H9 (cell line): Measurements from ENCODE around the gene TMPRSS5. TPM values are rescaled to one million over a fixed set of nuclear protein-coding genes. Genes with fewer than 3 reads are reported as not detected.

Experiments
- DNase-seq: peaks from one replicate; pipeline ENCODE4 v3.0.0-alpha.2; 2017
- H2AFZ ChIP-seq: one replicate; pipeline ENCODE4 v1.6.1; 2013; ENCODE audit warnings: mild to moderate bottlenecking, low read length, control low read depth, moderate library complexity
- H2AK5ac ChIP-seq: 2 replicates; pipeline ENCODE4 v1.6.1; 2013; ENCODE audit warnings: low read length, control low read depth, mixed read lengths; ENCODE audit not compliant: insufficient read length
- H2BK120ac ChIP-seq: one replicate; pipeline ENCODE4 v1.6.1; 2013; ENCODE audit warnings: low read depth, mild to moderate bottlenecking, low read length, control low read depth, inconsistent platforms; ENCODE audit not compliant: poor library complexity, severe bottlenecking
- H2BK12ac ChIP-seq: 2 replicates; pipeline ENCODE4 v1.6.1; 2013; ENCODE audit warnings: low read length, control low read depth, mixed read lengths, low read depth; ENCODE audit not compliant: insufficient read length
- H2BK15ac ChIP-seq: 2 replicates; pipeline ENCODE4 v1.6.1; 2013; ENCODE audit warnings: low read depth, low read length, control low read depth
- H2BK20ac ChIP-seq: one replicate; pipeline ENCODE4 v1.6.1; 2013; ENCODE audit warnings: low read depth, mild to moderate bottlenecking, low read length, control low read depth, inconsistent platforms; ENCODE audit not compliant: poor library complexity, severe bottlenecking
- H2BK5ac ChIP-seq: 2 replicates; pipeline ENCODE4 v1.6.1; 2013; ENCODE audit warnings: low read length, control low read depth, mixed read lengths; ENCODE audit not compliant: insufficient read length
- H3K14ac ChIP-seq: 2 replicates; pipeline ENCODE4 v1.6.1; 2013; ENCODE audit warnings: low read length, control low read depth; ENCODE audit not compliant: insufficient read depth
- H3K18ac ChIP-seq: 2 replicates; pipeline ENCODE4 v1.6.1; 2013; ENCODE audit warnings: low read depth, mild to moderate bottlenecking, mixed read lengths, low read length, control low read depth; ENCODE audit not compliant: insufficient read length
- H3K23ac ChIP-seq: 2 replicates; pipeline ENCODE4 v1.6.1; 2013; ENCODE audit warnings: low read length, control low read depth, mixed read lengths, low read depth; ENCODE audit not compliant: insufficient read length
- H3K23me2 ChIP-seq: 2 replicates; pipeline ENCODE4 v1.6.1; 2013; ENCODE audit warnings: low read depth, mild to moderate bottlenecking, mixed read lengths, low read length, control low read depth; ENCODE audit not compliant: insufficient read length, poor library complexity, severe bottlenecking
- H3K27ac ChIP-seq: 2 replicates; pipeline ENCODE4 v1.5.1; 2013; ENCODE audit warnings: low read length, control low read depth, mixed read lengths, low read depth; ENCODE audit not compliant: insufficient read length
- H3K27me3 ChIP-seq: 2 replicates; pipeline ENCODE4 v1.6.1; 2013; ENCODE audit warnings: low read length, control low read depth, inconsistent platforms; ENCODE audit not compliant: insufficient read depth
- H3K4ac ChIP-seq: 2 replicates; pipeline ENCODE4 v1.6.1; 2013; ENCODE audit warnings: low read depth, mild to moderate bottlenecking, control low read depth, inconsistent platforms, low read length, moderate library complexity
- H3K4me1 ChIP-seq: 2 replicates; pipeline ENCODE4 v1.6.1; 2013; ENCODE audit warnings: low read length, control low read depth, inconsistent platforms; ENCODE audit not compliant: insufficient read depth
- H3K4me2 ChIP-seq: 2 replicates; pipeline ENCODE4 v1.6.1; 2013; ENCODE audit warnings: low read length, control low read depth, mixed read lengths; ENCODE audit not compliant: insufficient read length, insufficient read depth
- H3K56ac ChIP-seq: 2 replicates; pipeline ENCODE4 v1.6.1; 2013; ENCODE audit warnings: low read depth, mild to moderate bottlenecking, mixed read lengths, low read length, control low read depth; ENCODE audit not compliant: insufficient read length
- H3K79me1 ChIP-seq: 2 replicates; pipeline ENCODE4 v1.6.1; 2013; ENCODE audit warnings: low read depth, mild to moderate bottlenecking, moderate library complexity, low read length, control low read depth, inconsistent platforms; ENCODE audit not compliant: insufficient read depth, poor library complexity, severe bottlenecking
- H3K79me2 ChIP-seq: 2 replicates; pipeline ENCODE4 v1.6.1; 2013; ENCODE audit warnings: low read length, control low read depth, inconsistent platforms; ENCODE audit not compliant: insufficient read depth
- H3K9ac ChIP-seq: 2 replicates; pipeline ENCODE4 v1.6.1; 2013; ENCODE audit warnings: low read length, control low read depth, mixed read lengths; ENCODE audit not compliant: insufficient read length; ENCODE audit errors: extremely low read depth
- H3K9me3 ChIP-seq: one replicate; pipeline ENCODE4 v1.6.1; 2013; ENCODE audit warnings: low read depth, low read length, inconsistent platforms; ENCODE audit not compliant: control insufficient read depth
- H3T11ph ChIP-seq: one replicate; pipeline ENCODE4 v1.6.1; 2013; ENCODE audit warnings: mild to moderate bottlenecking, low read length, control low read depth, inconsistent platforms
- H4K20me1 ChIP-seq: one replicate; pipeline ENCODE4 v1.6.1; 2013; ENCODE audit not compliant: control insufficient read depth, insufficient read length, insufficient read depth
- H4K5ac ChIP-seq: 2 replicates; pipeline ENCODE4 v1.6.1; 2013; ENCODE audit warnings: low read depth, mild to moderate bottlenecking, mixed read lengths, low read length, control low read depth; ENCODE audit not compliant: insufficient read length
- H4K8ac ChIP-seq: replicated peaks from 2 replicates; pipeline ENCODE4 v1.6.1; 2013; ENCODE audit warnings: low read length, control low read depth, mixed read lengths, low read depth; ENCODE audit not compliant: insufficient read length
- H4K91ac ChIP-seq: 2 replicates; pipeline ENCODE4 v1.6.1; 2013; ENCODE audit warnings: low read depth, mild to moderate bottlenecking, moderate library complexity, mixed read lengths, low read length, control low read depth; ENCODE audit not compliant: insufficient read length
- H3K27ac Mint-ChIP-seq, 3 experiments: 2 replicates in 2 of 3; 3 replicates in 1 of 3; pipeline ENCODE4 v1.8.0; 2020 to 2021; ENCODE audit warnings: mixed read lengths in 3 of 3, mild to moderate bottlenecking in 1 of 3, moderate library complexity in 1 of 3
- H3K27me3 Mint-ChIP-seq: 2 replicates; pipeline ENCODE4 v1.8.0; 2021; ENCODE audit warnings: low read depth, mild to moderate bottlenecking, moderate library complexity, mixed read lengths
- H3K36me3 Mint-ChIP-seq, 3 experiments: 2 replicates in 2 of 3; 3 replicates in 1 of 3; pipeline ENCODE4 v1.8.0; 2020 to 2021; ENCODE audit warnings: low read depth in 3 of 3, mixed read lengths in 3 of 3; ENCODE audit not compliant: insufficient read depth in 1 of 3
- H3K4me1 Mint-ChIP-seq, 2 experiments: 2 replicates each; pipeline ENCODE4 v1.8.0; 2020; ENCODE audit warnings: mixed read lengths in 2 of 2
- H3K4me3 Mint-ChIP-seq, 2 experiments: 2 replicates in 1 of 2; 3 replicates in 1 of 2; pipeline ENCODE4 v1.8.0; 2020 to 2021; ENCODE audit warnings: mild to moderate bottlenecking in 2 of 2, mixed read lengths in 2 of 2, moderate library complexity in 1 of 2
- H3K9me3 Mint-ChIP-seq, 2 experiments: 2 replicates in 1 of 2; 3 replicates in 1 of 2; pipeline ENCODE4 v1.8.0; 2020; ENCODE audit warnings: mild to moderate bottlenecking in 2 of 2, mixed read lengths in 2 of 2, moderate library complexity in 1 of 2
- WGBS: extraction: QIAGEN DNeasy Blood & Tissue Kit; methylation state at CpG from one replicate; pipeline ENCODE4 v1.1.7; 2013; ENCODE audit warnings: missing lambda C conversion rate, low lambda C conversion rate, mixed read lengths; ENCODE audit not compliant: insufficient read length; ENCODE audit errors: extremely low coverage; 5-methylcytosine and 5-hydroxymethylcytosine counted together
- total RNA-seq: library from RNA; stranded (reverse); gene quantifications from 2 replicates; pipeline ENCODE4 v1.2.1, GENCODE V29; 2021
- TF ChIP-seq, protein P1 (sequence below): fragments of 200-600 bp; sonication (generic); conservative IDR thresholded peaks from 3 replicates; pipeline ENCODE4 v1.8.0; 2021; ENCODE audit warnings: antibody characterized with exemption, mild to moderate bottlenecking

The TMPRSS5 gene
- total RNA-seq, 1 experiment from 2014 or later, result 0.37 TPM

DNA sequence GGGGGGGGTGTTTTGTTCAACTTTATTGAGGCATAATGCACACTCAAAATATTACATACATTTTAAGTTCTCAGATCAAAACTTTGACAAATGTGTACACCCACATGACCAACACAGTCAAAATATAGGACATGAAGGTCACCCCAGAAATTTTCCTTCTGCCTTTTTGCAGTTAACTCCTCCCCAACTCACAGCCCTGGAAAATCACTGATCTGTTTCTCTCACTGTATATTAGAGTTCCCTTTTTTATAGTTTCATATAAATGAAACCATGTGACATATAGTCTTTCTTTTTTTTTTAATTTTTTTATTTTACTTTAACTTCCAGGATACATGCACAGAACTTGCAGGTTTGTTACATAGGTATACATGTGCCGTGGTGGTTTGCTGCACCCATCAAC is 4.6 kb downstream of the TMPRSS5 start:
- Histone ChIP-seq H3K56ac (no peak overlapping the region), H3T11ph (no peak overlapping the region), H3K9ac (no peak overlapping the region), H2AFZ (no peak overlapping the region), H2BK12ac (no peak overlapping the region), H4K5ac (no peak overlapping the region), H3K27ac (no peak overlapping the region), H2BK15ac (no peak overlapping the region), H3K23ac (no peak overlapping the region), H2BK20ac (no peak overlapping the region), H4K91ac (no peak overlapping the region), H3K27me3 (no peaks in the 10 kb centered on the region), H3K4me2 (no peak overlapping the region), H3K18ac (no peak overlapping the region), H2BK120ac (no peak overlapping the region), H3K4ac (no peak overlapping the region), H4K20me1 (no peaks in the 10 kb centered on the region), H3K4me1 (no peaks in the 10 kb centered on the region), H4K8ac (no peak overlapping the region), H3K79me2 (no peaks in the 10 kb centered on the region), H3K9me3 (no peaks in the 10 kb centered on the region), H3K79me1 (no peaks in the 10 kb centered on the region), H3K14ac (no peak overlapping the region), H2BK5ac (no peak overlapping the region), H2AK5ac (no peak overlapping the region), H3K23me2 (no peaks in the 10 kb centered on the region)
- Mint-ChIP-seq H3K27me3 (peaks cover 3% of the 10 kb centered on the region; the same call in 1 of the 2 replicates), H3K9me3 (peaks cover 0 to 6% of the 10 kb centered on the region in 2 experiments; a peak in 1 of 5 replicates), H3K4me3 (no peak overlapping the region), H3K36me3 (peaks cover 0 to 4% (median 0%) of the 10 kb centered on the region in 3 experiments; a peak in 5 of 7 replicates), H3K27ac (no peak overlapping the region), H3K4me1 (peaks cover 10 to 13% of the 10 kb centered on the region in 2 experiments)
- WGBS, result no CpG with 5 or more reads among the region's 1 CpG
- TF ChIP-seq, protein P1, sequence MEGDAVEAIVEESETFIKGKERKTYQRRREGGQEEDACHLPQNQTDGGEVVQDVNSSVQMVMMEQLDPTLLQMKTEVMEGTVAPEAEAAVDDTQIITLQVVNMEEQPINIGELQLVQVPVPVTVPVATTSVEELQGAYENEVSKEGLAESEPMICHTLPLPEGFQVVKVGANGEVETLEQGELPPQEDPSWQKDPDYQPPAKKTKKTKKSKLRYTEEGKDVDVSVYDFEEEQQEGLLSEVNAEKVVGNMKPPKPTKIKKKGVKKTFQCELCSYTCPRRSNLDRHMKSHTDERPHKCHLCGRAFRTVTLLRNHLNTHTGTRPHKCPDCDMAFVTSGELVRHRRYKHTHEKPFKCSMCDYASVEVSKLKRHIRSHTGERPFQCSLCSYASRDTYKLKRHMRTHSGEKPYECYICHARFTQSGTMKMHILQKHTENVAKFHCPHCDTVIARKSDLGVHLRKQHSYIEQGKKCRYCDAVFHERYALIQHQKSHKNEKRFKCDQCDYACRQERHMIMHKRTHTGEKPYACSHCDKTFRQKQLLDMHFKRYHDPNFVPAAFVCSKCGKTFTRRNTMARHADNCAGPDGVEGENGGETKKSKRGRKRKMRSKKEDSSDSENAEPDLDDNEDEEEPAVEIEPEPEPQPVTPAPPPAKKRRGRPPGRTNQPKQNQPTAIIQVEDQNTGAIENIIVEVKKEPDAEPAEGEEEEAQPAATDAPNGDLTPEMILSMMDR, result no peak
- no peak for DNase-seq
